GM23338 (cell line): ENCODE data around the gene POGZ. TPM values are rescaled to one million over a fixed set of nuclear protein-coding genes. Genes with fewer than 3 reads are reported as not detected.

ENCODE experiments used
- ATAC-seq: fragments of 200-7000 bp; cut with Tn5 transposase; 3 replicates; pipeline ENCODE4 v1.9.1; 2020
- DNase-seq: peaks from one replicate; pipeline ENCODE4 v3.0.0-alpha.2; 2015; ENCODE audit warnings: low spot score
- H2AFZ ChIP-seq: fragments of 200-600 bp; sonication (generic); 2 replicates; pipeline ENCODE4 v1.8.0; 2016; ENCODE audit warnings: antibody characterized with exemption, mild to moderate bottlenecking, moderate library complexity
- H3F3A ChIP-seq: fragments of 200-600 bp; sonication (generic); replicated peaks from 2 replicates; pipeline ENCODE4 v1.8.0; 2017; ENCODE audit warnings: antibody characterized with exemption, mixed run types, low read depth
- H3K27ac ChIP-seq: fragments of 200-600 bp; sonication (generic); 2 replicates; pipeline ENCODE4 v1.6.1; 2016; ENCODE audit warnings: low read depth
- H3K27me3 ChIP-seq: fragments of 200-600 bp; sonication (generic); 2 replicates; pipeline ENCODE4 v1.8.0; 2016; ENCODE audit warnings: mild to moderate bottlenecking, mixed run types, moderate library complexity; ENCODE audit not compliant: insufficient read depth
- H3K36me3 ChIP-seq: fragments of 200-600 bp; sonication (generic); 2 replicates; pipeline ENCODE4 v1.8.0; 2016; ENCODE audit warnings: mild to moderate bottlenecking; ENCODE audit not compliant: insufficient read depth
- H3K4me1 ChIP-seq: fragments of 200-600 bp; sonication (generic); 2 replicates; pipeline ENCODE4 v1.8.0; 2016; ENCODE audit warnings: mild to moderate bottlenecking, moderate library complexity; ENCODE audit not compliant: insufficient read depth
- H3K4me2 ChIP-seq: fragments of 200-600 bp; sonication (generic); 2 replicates; pipeline ENCODE4 v1.7.1; 2017; ENCODE audit warnings: mixed run types
- H3K4me3 ChIP-seq: fragments of 200-600 bp; sonication (generic); 2 replicates; pipeline ENCODE4 v1.6.1; 2016; ENCODE audit warnings: mixed run types
- H3K79me2 ChIP-seq: fragments of 200-600 bp; sonication (generic); replicated peaks from 2 replicates; pipeline ENCODE4 v1.8.0; 2017; ENCODE audit warnings: mild to moderate bottlenecking; ENCODE audit not compliant: insufficient read depth
- H3K9me2 ChIP-seq: fragments of 200-600 bp; sonication (generic); 2 replicates; pipeline ENCODE4 v1.8.0; 2017; ENCODE audit not compliant: insufficient read depth
- H4K20me1 ChIP-seq: fragments of 200-600 bp; sonication (generic); replicated peaks from 2 replicates; pipeline ENCODE4 v1.8.0; 2017; ENCODE audit warnings: mild to moderate bottlenecking; ENCODE audit not compliant: insufficient read depth
- H3K27ac Mint-ChIP-seq: 2 replicates; pipeline ENCODE4 v1.8.0; 2020; ENCODE audit warnings: inconsistent platforms, mild to moderate bottlenecking, moderate library complexity, mixed read lengths
- H3K27me3 Mint-ChIP-seq: 3 replicates; pipeline ENCODE4 v1.8.0; 2022; ENCODE audit warnings: low read depth, mild to moderate bottlenecking, moderate library complexity, mixed read lengths, inconsistent platforms; ENCODE audit not compliant: insufficient read depth, poor library complexity
- H3K36me3 Mint-ChIP-seq: 3 replicates; pipeline ENCODE4 v1.8.0; 2021; ENCODE audit warnings: low read depth, mild to moderate bottlenecking, inconsistent platforms, moderate library complexity, mixed read lengths
- H3K4me1 Mint-ChIP-seq: 3 replicates; pipeline ENCODE4 v1.8.0; 2020; ENCODE audit warnings: mild to moderate bottlenecking, inconsistent platforms, mixed read lengths
- H3K4me3 Mint-ChIP-seq: 3 replicates; pipeline ENCODE4 v1.8.0; 2021; ENCODE audit warnings: moderate library complexity, mild to moderate bottlenecking, inconsistent platforms, mixed read lengths
- H3K9me3 Mint-ChIP-seq: 3 replicates; pipeline ENCODE4 v1.8.0; 2020; ENCODE audit warnings: moderate library complexity, mild to moderate bottlenecking, inconsistent platforms, mixed read lengths
- CREB1 ChIP-seq: fragments of 250-450 bp; sonication (Bioruptor Pico); IDR thresholded peaks from 2 replicates; pipeline ENCODE4 v1.5.0; 2020; ENCODE audit warnings: low read depth, mild to moderate bottlenecking, moderate library complexity
- EZH2 ChIP-seq: fragments of 200-600 bp; sonication (generic); IDR thresholded peaks from one replicate; pipeline ENCODE4 v1.8.0; 2017; ENCODE audit warnings: antibody characterized with exemption, mild to moderate bottlenecking, low read depth; ENCODE audit not compliant: unreplicated experiment
- EZH2phosphoT487 ChIP-seq: fragments of 200-600 bp; sonication (generic); IDR thresholded peaks from one replicate; pipeline ENCODE4 v1.8.1; 2018; ENCODE audit warnings: antibody characterized with exemption; ENCODE audit not compliant: unreplicated experiment
- POLR2AphosphoS5 ChIP-seq: IDR thresholded peaks from 2 replicates; pipeline ENCODE4 v1.6.1; 2016; ENCODE audit warnings: antibody characterized with exemption, low read depth
- REST ChIP-seq: IDR thresholded peaks from one replicate; pipeline ENCODE4 v1.6.1; 2018; ENCODE audit warnings: antibody characterized with exemption; ENCODE audit not compliant: unreplicated experiment
- STAT1 ChIP-seq: IDR thresholded peaks from one replicate; pipeline ENCODE4 v1.6.1; 2016; ENCODE audit warnings: antibody characterized with exemption; ENCODE audit not compliant: unreplicated experiment
- ZNF331 ChIP-seq: fragments of 250-450 bp; sonication (Bioruptor Pico); IDR thresholded peaks from 2 replicates; pipeline ENCODE4 v1.5.0; 2020; ENCODE audit warnings: low read depth, mild to moderate bottlenecking, moderate library complexity
- polyA plus RNA-seq: library from polyadenylated mRNA; unstranded; fragments of >200 nt; fragmentation: Nextera tagmentation; extraction: Ambion mirVana; gene quantifications from 2 replicates; pipeline ENCODE4 v1.2.1, GENCODE V29; 2016
- total RNA-seq: library from RNA; depleted of rRNA; stranded (reverse); fragments of >200 nt; shearing (Covaris generic); gene quantifications from 2 replicates; pipeline ENCODE4 v1.2.3, GENCODE V29; 2014

The POGZ gene
- total and polyA plus RNA-seq, 2 experiments from 2014 or later: 47.0 to 72.5 TPM

DNA sequence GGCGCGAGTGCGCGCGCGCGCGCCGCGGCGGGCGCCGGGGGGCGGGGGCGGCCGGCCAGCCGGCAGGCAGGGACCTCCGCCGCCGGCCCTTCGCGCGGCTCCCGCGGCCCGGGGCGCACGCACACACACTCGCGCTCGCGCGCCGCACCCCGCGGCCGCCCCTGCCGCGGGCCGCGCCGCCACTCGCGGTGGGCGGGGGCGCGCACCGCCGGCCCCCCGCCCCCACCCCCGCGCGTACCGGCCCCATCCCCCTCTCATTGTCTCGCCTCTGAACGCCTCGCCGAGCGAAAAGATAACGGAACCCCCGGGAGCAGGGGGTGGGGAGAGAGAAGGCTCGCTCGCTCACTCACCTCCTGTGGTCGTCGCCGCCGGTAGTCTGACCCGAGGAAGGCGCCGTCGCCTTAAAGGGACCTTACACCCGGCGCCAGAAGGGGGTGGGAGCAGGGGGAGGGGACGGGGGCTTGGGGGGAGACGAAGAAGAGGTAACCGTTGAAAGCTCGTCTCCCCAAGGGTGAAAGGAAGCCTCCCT is 428 bp downstream of the POGZ start:
- Histone ChIP-seq H3K4me2 (no peak overlapping the region), H3K4me3 (peak overlapping the region; percentile 52)
- H3K27me3 Mint-ChIP-seq: peaks cover 12% of the 10 kb centered on the region

GRCh38 chr1:151457911-151458801 is 1.1 kb downstream of the POGZ start:
- ATAC-seq (peak; percentile 29), DNase-seq (peak; percentile 87)
- H3K27ac ChIP-seq: peak overlapping the region; percentile 91
- H3K4me2 ChIP-seq: peak overlapping the region; percentile 98
- H3K79me2 ChIP-seq: peaks cover 52% of the 10 kb centered on the region
- H3K36me3 Mint-ChIP-seq: peaks cover 3% of the 10 kb centered on the region; the same call in 2 of the 3 replicates
- H3K4me3 Mint-ChIP-seq: peak overlapping the region; percentile 87
- H4K20me1 ChIP-seq: peaks cover 40% of the 10 kb centered on the region
- TF ChIP-seq REST (no peak), CREB1 (CRISPR knock-in tag) (peak; percentile 76)
- 0 out of 2 replicates have a peak, but pooled peaks cover 12% of the 10 kb centered on the region for H3F3A ChIP-seq
- H2AFZ ChIP-seq: no peak overlapping the region
- H3K9me3 Mint-ChIP-seq: no peaks in the 10 kb centered on the region
- H3K27me3 ChIP-seq: no peaks in the 10 kb centered on the region
- peaks cover 10% of the 10 kb centered on the region for H3K27me3 Mint-ChIP-seq
- H3K4me3 ChIP-seq: peak overlapping the region; percentile 95
- no peaks in the 10 kb centered on the region for H3K9me2 ChIP-seq
- H3K27ac Mint-ChIP-seq: peak overlapping the region; percentile 97
- no peaks in the 10 kb centered on the region for H3K36me3 ChIP-seq
- H3K4me1 ChIP-seq: peaks cover 15% of the 10 kb centered on the region
- H3K4me1 Mint-ChIP-seq: peaks cover 14% of the 10 kb centered on the region

More for the DNA sequence above, 428 bp downstream of the POGZ start:
- H4K20me1 ChIP-seq: peaks cover 33% of the 10 kb centered on the region
- Mint-ChIP-seq H3K9me3 (no peaks in the 10 kb centered on the region), H3K4me1 (peaks cover 14% of the 10 kb centered on the region), H3K4me3 (peak overlapping the region; percentile 76; the same call in 2 of the 3 replicates), H3K27ac (peak overlapping the region; percentile 89; the same call in 1 of the 2 replicates), H3K36me3 (peaks cover 3% of the 10 kb centered on the region; the same call in 2 of the 3 replicates)
- ATAC-seq: peak; percentile 69
- H3K9me2 ChIP-seq: no peaks in the 10 kb centered on the region
- peaks cover 15% of the 10 kb centered on the region for H3K4me1 ChIP-seq
- TF ChIP-seq POLR2AphosphoS5 (peak; percentile 61), EZH2 (no peak), ZNF331 (no peak), REST (no peak), STAT1 (no peak), CREB1 (CRISPR knock-in tag) (no peak), EZH2phosphoT487 (no peak)
- no peaks in the 10 kb centered on the region for H3K36me3 ChIP-seq
- H3K79me2 ChIP-seq: peaks cover 45% of the 10 kb centered on the region
- H2AFZ ChIP-seq: no peak overlapping the region
- no peak overlapping the region for H3K27ac ChIP-seq
- DNase-seq: peak; percentile 82
- 0 out of 2 replicates have a peak, but pooled peaks cover 12% of the 10 kb centered on the region for H3F3A ChIP-seq
- no peaks in the 10 kb centered on the region for H3K27me3 ChIP-seq
